IPS DF 6.9 (cell line): Measurements from ENCODE around the gene BRAF.
"Not testable (repeated sequence)": the region's sequence is repeated elsewhere in the genome, so short reads cannot be mapped to it uniquely, and the experiment has no call there.

Experiments
- DNase-seq: peaks from one replicate; pipeline ENCODE4 v3.0.0-alpha.2; 2013; ENCODE audit warnings: low read depth, low spot score
- H3K27ac ChIP-seq: one replicate; pipeline ENCODE4 v1.5.1; 2013; ENCODE audit warnings: low read length, control low read depth
- H3K27me3 ChIP-seq: 2 replicates; pipeline ENCODE4 v1.6.1; 2013; ENCODE audit warnings: mild to moderate bottlenecking, low read length; ENCODE audit not compliant: control insufficient read depth, insufficient read depth
- H3K36me3 ChIP-seq: 2 replicates; pipeline ENCODE4 v1.6.1; 2013; ENCODE audit warnings: low read length; ENCODE audit not compliant: control insufficient read depth, insufficient read depth
- H3K4me1 ChIP-seq: 2 replicates; pipeline ENCODE4 v1.6.1; 2013; ENCODE audit warnings: low read length; ENCODE audit not compliant: control insufficient read depth, insufficient read depth
- H3K4me3 ChIP-seq: 2 replicates; pipeline ENCODE4 v1.5.1; 2013; ENCODE audit warnings: mild to moderate bottlenecking, low read length
- H3K9me3 ChIP-seq: 2 replicates; pipeline ENCODE4 v1.6.1; 2013; ENCODE audit warnings: low read length, inconsistent platforms; ENCODE audit not compliant: control insufficient read depth, insufficient read depth
- WGBS: extraction: QIAGEN DNeasy Blood & Tissue Kit; methylation state at CpG from one replicate; pipeline ENCODE4 v1.1.7; 2013; ENCODE audit warnings: mixed read lengths, missing lambda C conversion rate; ENCODE audit not compliant: insufficient read length, insufficient coverage; 5-methylcytosine and 5-hydroxymethylcytosine counted together

BRAF gene

GRCh38 chr7:140863184-140863583 lies 61.5 kb downstream of the BRAF start:
- H3K4me1 ChIP-seq = no peaks in the 10 kb centered on the region
- no CpG with 5 or more reads among the region's 2 CpGs for WGBS
- H3K4me3 ChIP-seq = no peak overlapping the region
- no peak for DNase-seq
- no peaks in the 10 kb centered on the region for H3K9me3 ChIP-seq
- no peak overlapping the region for H3K27ac ChIP-seq
- H3K36me3 ChIP-seq = no peaks in the 10 kb centered on the region
- H3K27me3 ChIP-seq = no peaks in the 10 kb centered on the region

DNA sequence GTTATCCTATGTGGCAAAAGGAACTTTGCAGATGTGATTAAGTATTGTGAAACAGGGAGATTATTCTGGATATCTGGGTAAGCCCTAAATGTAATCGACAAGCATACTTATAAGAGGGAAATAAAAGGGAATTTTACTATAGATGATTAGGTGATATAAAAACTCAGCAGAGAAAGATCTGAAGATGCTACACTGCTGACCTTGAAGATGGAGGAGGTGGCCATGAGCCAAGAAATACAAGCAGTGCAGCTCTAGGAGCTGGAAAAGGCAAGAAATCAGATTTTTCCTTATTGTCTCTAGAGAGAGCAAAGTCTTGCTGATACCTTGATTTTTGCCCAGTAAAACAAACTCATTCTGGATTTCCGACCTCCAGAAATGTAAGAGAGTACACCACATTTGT lies 67.7 kb downstream of the BRAF start:
- Histone ChIP-seq H3K27ac (no peak overlapping the region), H3K4me1 (no peaks in the 10 kb centered on the region), H3K9me3 (no peaks in the 10 kb centered on the region), H3K27me3 (no peaks in the 10 kb centered on the region), H3K4me3 (no peak overlapping the region), H3K36me3 (no peaks in the 10 kb centered on the region)
- WGBS = no CpG with 5 or more reads among the region's 2 CpGs
- DNase-seq = no peak

DNA sequence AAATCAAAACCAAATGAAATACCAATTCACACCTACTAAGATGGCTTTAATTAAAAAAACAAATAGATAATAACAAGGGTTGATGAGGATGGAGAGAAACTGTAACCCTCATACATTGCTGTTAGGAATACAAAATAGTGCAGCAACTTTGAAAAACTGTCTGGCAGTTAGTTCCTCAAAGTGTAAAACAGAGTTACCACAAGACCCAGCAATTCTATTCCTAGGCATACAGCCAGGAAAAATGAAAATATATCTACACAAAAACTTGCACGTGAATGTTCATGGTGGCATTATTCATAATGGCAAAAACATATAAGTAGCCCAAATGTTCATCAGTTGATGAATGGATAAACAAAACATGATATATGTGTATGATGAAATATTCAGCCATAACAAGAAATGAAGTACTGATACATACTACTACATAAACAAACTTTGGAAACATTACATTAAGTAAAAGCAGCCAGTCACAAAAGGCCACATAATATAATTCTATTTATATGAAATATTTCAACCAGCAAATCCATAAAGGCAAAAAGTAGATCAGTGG lies 83.5 kb downstream of the BRAF start:
- H3K27me3 ChIP-seq = no peaks in the 10 kb centered on the region
- no peaks in the 10 kb centered on the region for H3K36me3 ChIP-seq
- no peaks in the 10 kb centered on the region for H3K9me3 ChIP-seq
- H3K4me3 ChIP-seq = no peak overlapping the region
- no peaks in the 10 kb centered on the region for H3K4me1 ChIP-seq
- WGBS = no CpG with 5 or more reads among the region's 1 CpG
- H3K27ac ChIP-seq = no peak overlapping the region
- no peak for DNase-seq

DNA sequence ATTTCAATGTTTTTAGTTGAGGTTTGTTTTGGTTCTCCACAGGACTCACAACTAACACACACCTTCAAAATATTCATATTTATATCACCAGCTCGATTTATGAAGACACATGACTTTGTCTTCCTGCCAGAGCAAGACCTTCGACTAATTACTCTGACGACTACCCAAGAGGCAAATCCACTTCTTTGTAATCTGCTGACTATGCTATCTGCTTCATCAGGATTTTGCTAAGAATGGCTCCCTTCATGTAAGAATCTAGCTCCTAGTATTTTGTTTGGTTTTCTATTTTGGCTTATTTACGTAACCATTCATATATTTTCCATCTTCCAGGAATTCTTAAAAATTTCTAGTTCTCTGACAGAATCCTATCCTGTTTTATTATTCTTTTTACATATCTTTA lies 93.0 kb downstream of the BRAF start:
- no peak for DNase-seq
- no peak overlapping the region for H3K4me3 ChIP-seq
- WGBS = no CpG with 5 or more reads among the region's 4 CpGs

DNA sequence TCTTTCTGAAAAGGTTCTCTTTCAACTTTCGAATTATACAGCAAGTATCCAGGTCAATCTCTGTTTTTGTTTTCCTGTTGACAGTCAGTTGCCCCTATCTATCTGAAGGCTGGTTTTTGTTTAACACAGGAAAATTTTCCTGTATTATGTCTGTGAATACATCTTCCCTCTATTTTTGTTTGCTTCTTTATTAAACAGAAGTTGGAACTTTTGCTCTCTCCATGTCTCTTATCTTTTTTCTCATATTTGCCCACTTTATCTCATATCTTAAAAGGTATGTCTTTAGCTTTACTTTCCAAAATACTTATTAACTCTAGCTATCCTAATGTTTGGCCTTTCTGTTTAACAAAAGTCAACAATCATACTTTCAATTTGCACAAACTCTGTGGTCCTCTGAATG lies 95.0 kb downstream of the BRAF start:
- H3K4me1 ChIP-seq = no peaks in the 10 kb centered on the region

More for the DNA sequence above, 93.0 kb downstream of the BRAF start:
- H3K9me3 ChIP-seq = no peaks in the 10 kb centered on the region
- no peaks in the 10 kb centered on the region for H3K4me1 ChIP-seq
- no peak overlapping the region for H3K27ac ChIP-seq
- H3K36me3 ChIP-seq = no peaks in the 10 kb centered on the region; the same call in 1 of the 2 replicates
- H3K27me3 ChIP-seq = no peaks in the 10 kb centered on the region

DNA sequence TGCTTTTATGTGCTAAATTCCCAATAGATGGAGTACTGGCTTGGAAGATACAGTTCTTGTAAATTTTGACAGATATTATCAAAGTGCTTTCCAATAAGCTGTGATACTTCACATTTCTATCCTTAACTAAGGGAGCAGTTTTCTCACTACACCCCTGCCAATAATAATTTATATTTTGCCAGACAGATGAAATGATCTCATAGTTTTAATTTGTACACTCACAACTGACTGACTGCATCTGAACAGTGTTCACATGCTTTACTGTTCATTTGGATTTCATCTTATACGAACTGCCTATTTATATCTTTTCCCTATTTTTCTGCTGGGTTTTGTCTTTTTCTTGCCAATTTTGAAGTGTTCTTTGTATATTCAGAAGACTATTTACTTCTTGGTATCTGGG lies 96.0 kb downstream of the BRAF start:
- Histone ChIP-seq H3K27ac (no peak overlapping the region), H3K36me3 (no peaks in the 10 kb centered on the region), H3K4me1 (no peaks in the 10 kb centered on the region), H3K9me3 (no peaks in the 10 kb centered on the region), H3K4me3 (no peak overlapping the region), H3K27me3 (no peaks in the 10 kb centered on the region)
- no peak for DNase-seq
- WGBS = no CpG with 5 or more reads among the region's 1 CpG

More for the DNA sequence above, 95.0 kb downstream of the BRAF start:
- Histone ChIP-seq H3K36me3 (no peaks in the 10 kb centered on the region; the same call in 1 of the 2 replicates), H3K9me3 (no peaks in the 10 kb centered on the region), H3K4me3 (no peak overlapping the region), H3K27ac (no peak overlapping the region), H3K27me3 (no peaks in the 10 kb centered on the region)
- no peak for DNase-seq
- no CpG with 5 or more reads among the region's 1 CpG for WGBS

DNA sequence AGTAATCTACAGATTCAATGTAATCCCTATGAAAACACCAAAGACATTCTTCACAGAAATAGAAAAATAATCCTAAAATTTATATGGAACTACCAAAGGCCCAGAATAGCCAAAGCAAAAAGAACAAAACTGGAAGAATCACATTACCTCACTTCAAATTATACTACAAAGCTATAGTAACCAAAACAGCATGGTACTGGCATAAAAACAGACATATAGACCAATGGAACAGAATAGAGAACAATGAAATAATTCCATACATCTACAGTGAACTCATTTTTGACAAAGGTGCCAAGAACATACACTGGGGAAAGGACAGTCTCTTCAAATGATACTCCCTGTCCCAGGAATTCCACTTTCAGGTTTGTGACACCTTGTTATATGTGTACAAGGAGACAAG lies 107.3 kb downstream of the BRAF start:
- H3K27ac ChIP-seq, H3K9me3 ChIP-seq, H3K27me3 ChIP-seq, H3K4me3 ChIP-seq, H3K36me3 ChIP-seq, DNase-seq, H3K4me1 ChIP-seq: not testable (repeated sequence)

DNA sequence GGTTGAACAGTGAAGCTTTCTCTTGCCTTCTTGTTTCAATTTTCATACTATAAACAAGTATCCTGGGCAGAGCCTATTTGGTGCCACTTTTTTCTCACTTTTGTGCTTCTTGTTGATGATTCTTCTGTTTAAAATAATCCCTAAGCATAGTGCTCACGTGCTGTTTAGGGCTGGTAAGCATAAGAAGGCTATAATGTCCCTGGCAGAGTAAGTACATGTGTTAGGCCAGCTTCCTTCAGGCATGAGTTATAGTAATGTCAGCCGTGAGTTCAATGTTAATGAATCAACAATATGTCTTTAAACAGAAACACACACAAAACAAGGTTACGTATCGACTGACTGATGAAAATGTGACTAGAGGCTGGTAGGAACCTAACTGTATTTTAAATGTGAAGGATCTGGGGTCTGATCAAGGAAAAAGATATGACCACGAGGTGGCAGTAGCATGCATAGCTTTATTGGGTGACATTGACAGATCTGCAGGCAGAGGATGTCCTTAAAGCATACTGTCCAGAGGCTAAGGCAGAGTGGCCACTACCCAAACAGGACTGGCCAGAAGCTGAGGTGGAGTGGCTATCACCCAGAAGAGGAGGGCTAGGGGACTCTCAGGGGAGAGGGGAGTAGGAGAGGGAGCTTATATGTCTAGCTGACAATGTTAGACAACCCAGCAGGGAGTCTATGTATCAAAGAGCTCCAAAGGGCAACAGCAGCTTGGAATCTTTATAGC lies 113.7 kb downstream of the BRAF start:
- no peaks in the 10 kb centered on the region for H3K9me3 ChIP-seq
- H3K4me3 ChIP-seq = no peak overlapping the region
- H3K4me1 ChIP-seq = no peaks in the 10 kb centered on the region
- WGBS = no CpG with 5 or more reads among the region's 5 CpGs
- no peak overlapping the region for H3K27ac ChIP-seq
- no peaks in the 10 kb centered on the region for H3K36me3 ChIP-seq
- DNase-seq = peak; percentile 50
- no peaks in the 10 kb centered on the region for H3K27me3 ChIP-seq

- no peaks in the 10 kb centered on the region for H3K27me3 ChIP-seq
- H3K27ac ChIP-seq = no peak overlapping the region
- WGBS = no CpG with 5 or more reads among the region's 9 CpGs
- no peak overlapping the region for H3K4me3 ChIP-seq
- no peak for DNase-seq
- no peaks in the 10 kb centered on the region for H3K4me1 ChIP-seq
- H3K9me3 ChIP-seq = no peaks in the 10 kb centered on the region
- H3K36me3 ChIP-seq = no peaks in the 10 kb centered on the region
These were observed 114.3 kb downstream of the BRAF start for GRCh38 chr7:140810385-140810784.

DNA sequence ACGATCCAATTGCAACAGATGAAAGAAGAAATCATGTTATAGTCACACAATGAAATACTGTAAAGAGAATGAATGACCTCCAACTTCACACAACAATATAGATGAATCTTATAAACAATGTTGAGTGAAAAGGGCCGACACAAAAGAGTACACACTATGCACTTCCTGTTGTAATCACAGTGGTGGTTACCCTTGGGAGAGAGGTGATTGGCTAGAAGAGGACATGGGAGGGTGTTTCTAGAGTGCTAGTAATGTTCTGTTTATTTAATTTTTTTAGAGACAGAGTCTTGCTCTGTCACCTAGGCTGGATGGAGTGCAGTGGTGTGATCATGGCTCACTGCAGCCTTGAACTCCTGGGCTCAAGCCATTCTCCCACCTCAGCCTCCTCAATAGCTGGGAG lies 145.8 kb downstream of the BRAF start:
- no peak for DNase-seq

GRCh38 chr7:140778568-140778967 lies 146.2 kb downstream of the BRAF start:
- no CpG with 5 or more reads among the region's 1 CpG for WGBS
- Histone ChIP-seq H3K36me3 (no peaks in the 10 kb centered on the region), H3K27me3 (no peaks in the 10 kb centered on the region), H3K4me3 (no peak overlapping the region), H3K27ac (no peak overlapping the region), H3K4me1 (no peaks in the 10 kb centered on the region), H3K9me3 (no peaks in the 10 kb centered on the region)
- DNase-seq = no peak

More for the DNA sequence above, 145.8 kb downstream of the BRAF start:
- Histone ChIP-seq H3K36me3 (no peaks in the 10 kb centered on the region), H3K4me1 (no peaks in the 10 kb centered on the region), H3K27ac (no peak overlapping the region), H3K4me3 (no peak overlapping the region), H3K9me3 (no peaks in the 10 kb centered on the region), H3K27me3 (no peaks in the 10 kb centered on the region)
- WGBS = no CpG with 5 or more reads among the region's 2 CpGs
